HG02885 (cell line): Measurements from ENCODE around the gene KIF11.
A peak's percentile ranks its signal among the peaks of the same experiment; 100 is the strongest.

Experiments used
- ATAC-seq: cut with Tn5 transposase; IDR thresholded peaks from one replicate; pipeline ENCODE4 v1.9.1; 2021; ENCODE audit warnings: mild to moderate bottlenecking; ENCODE audit not compliant: unreplicated experiment, poor library complexity

The KIF11 gene

DNA sequence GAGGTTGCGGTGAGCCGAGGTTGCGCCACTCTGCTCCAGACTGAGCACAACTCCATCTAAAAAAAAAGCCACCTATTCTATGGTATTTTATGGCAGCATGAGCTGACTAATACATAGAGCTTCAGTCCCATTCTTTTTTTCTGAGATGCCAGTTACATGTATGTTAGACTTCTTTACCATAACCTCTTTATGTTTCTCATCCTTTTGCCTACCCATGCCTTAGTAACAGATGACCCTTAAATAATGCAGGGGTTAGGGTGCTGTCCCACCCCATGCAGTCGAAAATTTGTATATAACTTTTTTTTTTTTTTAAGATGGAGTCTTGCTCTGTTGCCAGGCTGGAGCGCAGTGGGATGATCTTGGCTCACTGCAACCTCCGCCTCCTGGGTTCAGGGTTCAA, 74.1 kb downstream of the KIF11 start:
- no peak for ATAC-seq

DNA sequence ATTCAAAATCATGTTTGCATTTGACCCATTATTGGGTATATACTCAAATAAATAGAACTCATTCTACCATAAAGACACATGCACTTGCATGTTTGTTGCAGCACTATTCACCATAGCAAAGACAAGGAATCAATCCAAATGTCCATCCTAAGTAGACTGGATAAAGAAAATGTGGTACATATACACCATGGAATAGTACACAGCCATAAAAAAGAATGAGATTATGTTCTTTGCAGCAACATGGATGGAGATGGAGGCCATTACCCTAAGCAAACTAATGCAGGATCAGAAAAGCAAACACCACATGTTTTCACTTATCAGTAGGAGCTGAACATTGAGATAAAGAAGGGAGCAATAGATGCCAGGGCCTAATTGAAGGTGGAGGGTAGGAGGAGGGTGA, 84.8 kb downstream of the KIF11 start:
- ATAC-seq = no peak

DNA sequence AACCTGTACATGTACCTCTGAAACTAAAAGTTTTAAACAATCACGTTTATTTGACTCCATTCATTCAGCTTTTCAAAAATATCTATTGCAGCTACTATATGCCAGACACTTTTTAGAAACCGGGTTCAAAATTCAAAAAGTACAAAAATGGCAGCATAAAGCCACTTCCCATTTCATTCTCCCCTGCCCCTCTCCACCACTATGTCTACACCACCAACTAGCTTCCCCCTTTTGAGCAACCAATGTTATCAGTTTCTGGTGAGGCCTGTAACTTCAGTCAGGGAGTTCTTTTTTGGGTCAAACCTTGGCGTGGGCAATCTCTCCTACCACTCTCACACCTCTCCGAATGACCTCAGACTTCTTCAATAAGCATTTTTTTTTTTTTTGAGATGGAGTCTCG, 85.3 kb downstream of the KIF11 start:
- ATAC-seq = no peak

DNA sequence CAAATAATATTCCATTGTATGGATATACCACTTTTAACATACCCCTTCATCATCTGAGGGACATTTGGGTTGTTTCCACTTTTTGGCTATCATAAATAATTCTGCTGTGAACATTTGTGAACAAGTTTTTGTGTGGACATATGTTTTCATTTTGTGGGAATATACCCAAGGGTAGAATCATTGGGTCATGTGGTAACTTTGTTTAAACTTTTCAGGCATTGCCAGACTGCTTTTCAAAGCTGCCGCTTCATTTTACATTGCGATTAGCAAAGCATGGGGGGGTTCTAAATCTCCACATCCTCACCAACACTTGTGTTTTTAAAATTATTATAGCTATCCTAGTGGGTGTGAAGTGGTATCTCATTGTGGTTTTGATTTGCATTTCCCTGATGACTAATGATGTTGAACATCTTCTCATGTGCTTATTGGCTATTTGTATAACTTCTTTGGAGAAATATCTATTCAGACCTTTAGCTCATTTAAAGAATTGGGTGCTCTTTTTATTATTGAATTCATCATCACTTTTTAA, 88.4 kb downstream of the KIF11 start:
- no peak for ATAC-seq

DNA sequence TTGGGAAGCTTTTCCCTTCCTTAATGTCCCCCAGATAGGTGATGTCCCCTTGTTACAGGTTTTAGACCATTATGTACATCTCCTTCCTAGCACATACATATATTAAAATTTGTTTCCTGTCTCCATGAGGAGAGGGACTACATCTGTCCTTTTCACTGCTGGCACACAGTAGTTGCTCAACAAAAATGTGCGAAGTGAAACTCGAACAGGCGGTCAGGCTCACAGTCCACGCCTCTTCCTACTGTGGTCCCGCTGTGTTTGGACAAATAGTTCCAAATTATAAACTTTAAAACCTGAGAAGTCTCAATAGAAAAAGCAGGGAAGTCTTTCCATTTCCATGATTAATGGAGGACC, 95.6 kb downstream of the KIF11 start:
- ATAC-seq = no peak

DNA sequence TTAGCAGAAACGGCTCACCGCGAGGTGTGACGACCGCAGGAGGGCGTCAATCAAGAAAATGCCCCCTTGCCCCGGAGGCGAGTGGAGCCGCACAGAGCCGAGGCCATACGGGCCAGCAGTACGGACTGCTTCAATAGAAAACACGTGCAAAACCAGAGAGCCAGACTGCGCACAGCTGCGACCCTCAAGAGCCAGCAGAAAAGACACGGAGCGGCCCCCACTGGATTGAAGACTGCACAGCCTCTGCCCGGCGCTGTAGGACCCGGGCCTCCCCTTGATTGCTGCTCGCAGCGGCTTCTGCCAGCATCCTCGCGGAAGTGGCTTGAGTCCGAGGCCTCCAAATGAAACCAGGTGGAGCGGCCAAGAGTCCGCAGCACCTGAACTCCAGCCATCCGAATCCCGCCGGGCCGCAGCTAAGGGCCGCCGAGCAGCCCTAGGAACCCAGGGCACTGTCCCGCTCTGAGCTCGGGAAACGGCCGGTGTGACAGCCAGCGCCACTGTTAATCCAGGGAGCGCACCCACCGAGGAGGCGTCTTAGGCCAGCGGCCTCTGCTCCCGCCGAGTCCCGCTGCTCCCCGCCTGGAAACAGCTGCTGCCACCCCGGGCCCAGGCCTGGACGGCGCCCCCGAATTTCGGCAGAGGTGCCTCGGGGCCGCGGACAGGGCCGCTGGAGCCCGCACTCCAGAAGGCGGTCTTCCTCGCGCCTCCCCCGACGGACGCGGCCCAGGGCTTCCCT, 96.2 kb downstream of the KIF11 start:
- peak; percentile 22 for ATAC-seq

DNA sequence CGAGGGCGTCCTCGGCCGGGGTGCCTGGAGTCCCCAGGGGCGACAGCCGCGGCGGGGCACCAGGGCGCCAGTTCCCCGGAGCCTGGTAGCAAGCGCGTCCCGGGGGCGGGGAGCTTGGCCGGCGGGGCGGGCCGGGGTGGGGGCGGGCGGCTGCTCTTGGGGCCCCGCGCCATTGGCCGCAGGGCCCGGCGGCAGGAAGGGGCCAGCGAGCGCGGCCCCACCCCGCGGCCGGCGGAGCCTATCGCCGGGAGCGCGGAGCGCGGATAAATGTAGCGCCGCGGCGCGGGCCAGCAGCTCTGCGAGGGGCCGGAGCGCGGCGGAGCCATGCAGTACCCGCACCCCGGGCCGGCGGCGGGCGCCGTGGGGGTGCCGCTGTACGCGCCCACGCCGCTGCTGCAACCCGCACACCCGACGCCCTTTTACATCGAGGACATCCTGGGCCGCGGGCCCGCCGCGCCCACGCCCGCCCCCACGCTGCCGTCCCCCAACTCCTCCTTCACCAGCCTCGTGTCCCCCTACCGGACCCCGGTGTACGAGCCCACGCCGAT, 96.8 kb downstream of the KIF11 start, which contains the start of gene HHEX:
Gene HHEX (plus strand): TSS at position 293 of the 548 bp plus-strand sequence. CDS start 32 bp downstream, at position 325.
- peak; percentile 64 for ATAC-seq

DNA sequence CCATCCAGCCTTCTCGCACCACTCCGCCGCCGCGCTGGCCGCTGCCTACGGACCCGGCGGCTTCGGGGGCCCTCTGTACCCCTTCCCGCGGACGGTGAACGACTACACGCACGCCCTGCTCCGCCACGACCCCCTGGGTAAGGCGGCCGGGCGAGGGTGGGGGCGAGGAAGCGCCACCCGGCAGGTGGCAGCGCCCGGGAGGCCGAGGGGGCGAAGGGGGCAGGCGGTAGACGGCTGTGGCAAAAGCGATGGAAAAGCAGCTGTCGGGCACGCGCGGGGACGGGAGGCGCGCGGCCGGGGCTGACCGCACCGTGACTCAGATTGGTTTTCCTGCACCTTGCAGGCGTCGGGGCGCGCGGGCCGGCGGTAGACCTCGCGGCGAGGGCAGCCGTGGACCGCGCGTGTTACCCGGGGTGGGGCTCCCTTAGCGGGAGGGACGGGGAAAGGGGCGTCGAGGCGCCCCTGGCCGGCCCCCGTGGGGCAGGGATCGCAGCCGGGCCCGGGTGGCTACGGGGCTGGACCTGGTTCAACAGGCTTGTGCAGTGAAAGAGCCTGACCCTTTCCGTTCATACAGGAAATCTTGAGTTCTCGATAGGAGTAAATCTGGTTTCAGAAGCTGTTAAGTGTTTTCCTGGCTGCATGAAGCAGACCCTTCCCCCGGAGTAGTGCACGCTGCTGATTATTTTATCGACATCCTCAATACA, 97.4 kb downstream of the KIF11 start:
- ATAC-seq = peak; percentile 43

DNA sequence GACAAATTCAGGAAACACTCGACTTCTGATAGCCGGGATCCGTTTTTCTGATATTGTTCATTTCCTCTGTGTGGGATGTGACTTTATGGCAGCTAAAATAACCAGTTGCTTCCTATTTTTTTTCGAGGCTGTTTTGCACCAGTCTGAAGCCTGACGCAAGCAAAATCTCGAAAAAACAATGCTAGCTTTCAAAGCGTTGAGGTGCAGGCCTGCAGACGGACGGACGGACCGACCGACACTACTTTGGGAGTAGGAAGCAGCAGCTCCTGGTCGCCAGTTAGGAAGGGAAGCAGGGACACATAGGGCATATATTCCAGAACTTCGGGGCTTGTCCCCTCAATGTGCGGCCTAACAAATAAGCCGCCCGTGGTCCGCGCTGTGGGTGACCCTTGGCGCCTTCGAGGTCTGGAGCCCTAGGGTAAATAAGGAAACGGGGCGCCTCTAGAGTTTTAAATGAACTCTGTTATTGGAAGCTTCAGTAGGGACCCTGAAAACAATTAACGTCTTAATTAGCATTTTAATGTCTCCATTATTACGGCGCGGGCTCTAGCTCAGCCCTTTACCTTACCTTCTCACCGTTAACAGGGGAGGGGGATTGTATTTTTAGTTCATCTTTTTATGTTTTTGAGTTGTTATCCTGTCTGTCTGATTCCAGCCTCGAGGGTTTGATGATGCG, 98.1 kb downstream of the KIF11 start:
- ATAC-seq = no peak

DNA sequence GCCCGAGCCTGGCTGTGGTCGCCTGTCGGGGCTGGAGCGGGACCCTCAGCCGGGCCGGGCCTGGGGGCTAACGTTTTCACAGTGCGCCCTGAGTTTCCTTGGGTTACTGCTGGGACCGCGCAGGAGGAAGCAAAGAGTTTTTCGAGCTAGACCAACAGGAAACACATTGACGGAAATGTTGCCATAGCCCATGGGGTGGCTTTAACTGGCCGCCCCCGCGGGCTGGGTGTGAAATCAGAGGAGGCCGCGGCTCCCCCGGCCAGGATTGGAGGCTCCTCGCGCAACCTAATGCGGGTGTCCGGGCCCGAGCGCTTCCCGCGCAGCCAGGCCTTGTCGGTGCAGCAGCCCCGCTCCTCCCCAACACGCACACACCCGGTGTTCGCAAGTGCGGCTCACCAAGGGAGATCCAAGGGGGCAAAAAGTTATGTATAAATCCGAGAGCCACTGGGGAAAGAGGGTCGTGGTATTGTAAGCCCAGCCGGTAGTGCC, 98.7 kb downstream of the KIF11 start:
- ATAC-seq = no peak

DNA sequence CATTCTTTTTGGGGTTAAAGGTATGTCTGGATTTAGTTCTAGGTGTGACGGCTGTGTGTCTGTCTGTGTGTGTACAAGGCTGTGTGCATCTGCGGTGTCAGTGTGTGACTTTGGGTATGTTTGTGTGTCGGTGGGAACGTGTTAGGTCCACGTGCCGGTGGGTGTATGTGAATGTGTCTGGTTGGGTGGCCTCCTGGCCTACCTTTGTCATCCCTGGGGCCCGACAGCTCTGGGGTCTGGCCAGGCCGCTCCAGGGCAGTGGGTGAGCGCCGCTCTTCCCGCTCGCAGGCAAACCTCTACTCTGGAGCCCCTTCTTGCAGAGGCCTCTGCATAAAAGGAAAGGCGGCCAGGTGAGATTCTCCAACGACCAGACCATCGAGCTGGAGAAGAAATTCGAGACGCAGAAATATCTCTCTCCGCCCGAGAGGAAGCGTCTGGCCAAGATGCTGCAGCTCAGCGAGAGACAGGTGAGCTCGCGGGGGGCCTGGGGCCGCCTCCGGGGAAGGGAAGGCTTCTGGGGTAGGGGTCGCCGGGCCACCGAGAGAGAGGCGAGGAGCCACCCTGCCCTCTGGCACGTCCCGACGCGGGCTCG, 99.2 kb downstream of the KIF11 start:
- no peak for ATAC-seq

DNA sequence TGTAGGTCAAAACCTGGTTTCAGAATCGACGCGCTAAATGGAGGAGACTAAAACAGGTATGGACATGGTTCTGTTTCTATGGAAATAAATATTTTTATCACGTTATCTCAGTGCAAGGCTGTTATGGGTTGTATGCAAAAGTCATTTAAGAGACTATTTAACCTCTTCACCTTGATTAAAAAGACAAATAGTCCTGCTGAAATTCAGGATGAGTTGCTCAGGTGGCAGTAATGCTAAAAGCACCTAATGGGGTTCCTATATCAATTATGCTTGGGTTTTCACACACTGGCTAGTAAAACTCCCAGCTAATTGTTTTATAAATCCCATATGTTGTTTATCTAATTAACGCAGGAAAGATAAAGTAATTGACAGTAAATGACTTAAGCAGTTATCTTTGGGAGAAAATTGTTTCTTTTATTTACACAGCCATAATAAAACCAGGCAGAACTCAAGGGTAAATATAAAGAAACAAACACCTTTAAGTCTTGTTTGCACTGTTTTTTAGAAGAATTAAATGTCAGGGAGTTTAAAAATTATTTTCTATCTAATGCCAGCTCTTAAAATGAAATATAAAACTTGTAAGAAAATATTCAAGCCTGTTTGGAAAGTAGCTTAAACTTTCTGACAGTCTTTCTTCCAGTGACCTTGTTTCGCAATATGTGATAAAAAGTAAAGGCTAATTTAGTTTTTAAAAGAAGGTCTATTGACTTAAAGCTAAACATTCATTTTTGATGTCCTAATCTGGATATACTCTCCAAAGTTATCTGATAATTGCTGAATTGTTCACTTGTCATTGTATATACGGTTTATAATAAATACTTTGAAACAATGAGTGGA, 100.0 kb downstream of the KIF11 start:
- ATAC-seq = no peak

DNA sequence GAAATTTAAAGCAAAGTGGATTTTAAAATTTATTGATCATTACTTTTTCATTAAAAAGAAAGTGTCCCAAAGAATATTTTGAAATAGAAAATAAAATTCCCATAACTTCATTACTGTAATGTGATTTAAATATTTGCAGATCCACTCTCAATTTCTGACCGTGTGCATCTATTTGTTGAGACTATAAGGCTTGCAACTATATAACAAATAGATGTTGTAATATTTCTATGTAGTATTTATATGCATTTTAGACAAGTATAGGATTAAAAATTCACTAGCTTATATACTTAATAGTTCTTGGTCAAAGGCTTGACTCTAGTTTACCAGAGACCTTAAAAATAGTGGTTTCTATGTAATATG, 100.6 kb downstream of the KIF11 start:
- ATAC-seq = no peak

DNA sequence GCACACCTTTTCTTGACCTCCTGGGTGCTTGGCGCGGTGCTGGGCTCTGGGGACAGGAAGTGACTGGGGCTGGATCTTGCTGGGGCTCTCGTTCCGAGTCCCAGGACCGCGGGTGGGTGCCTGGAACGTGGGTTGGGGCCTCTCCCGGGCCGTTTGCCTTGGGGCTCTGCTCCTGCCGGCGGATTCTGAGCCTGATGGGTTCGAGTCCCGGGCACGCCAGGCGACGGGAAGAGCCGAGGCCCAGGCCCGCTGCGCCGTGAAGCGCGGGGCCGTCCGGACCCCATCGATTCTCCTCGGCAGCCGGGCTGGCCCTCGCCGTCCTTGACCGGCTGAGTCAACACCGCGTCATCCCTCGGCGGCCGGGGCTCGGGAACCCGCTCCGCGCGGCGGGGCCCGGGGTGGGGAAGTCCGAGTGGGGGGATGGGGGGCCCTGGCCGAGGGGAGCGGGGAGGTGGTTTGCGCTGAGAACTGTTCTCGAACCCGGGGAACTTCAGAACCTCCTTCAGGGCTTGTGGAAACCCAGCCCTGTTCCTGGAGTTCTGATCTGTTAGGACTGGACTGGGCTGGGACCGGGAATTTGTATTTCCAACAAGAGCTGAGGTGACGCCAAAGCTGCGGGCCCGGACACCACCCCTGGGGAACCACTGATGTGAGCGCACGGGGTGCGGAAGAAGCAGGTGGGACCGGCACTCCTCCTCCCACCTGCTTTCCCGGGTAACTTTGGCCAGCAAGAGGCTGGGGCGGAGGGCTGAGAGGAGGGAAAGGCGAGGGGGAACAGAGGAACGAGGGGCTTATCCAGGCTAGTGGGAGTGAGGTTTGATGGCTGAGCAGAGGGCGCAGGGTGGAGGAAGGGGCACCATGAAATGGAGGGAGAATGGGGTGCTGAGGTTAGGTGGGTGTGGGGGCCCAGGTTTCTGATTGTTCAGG, 103.0 kb downstream of the KIF11 start:
- ATAC-seq = no peak

DNA sequence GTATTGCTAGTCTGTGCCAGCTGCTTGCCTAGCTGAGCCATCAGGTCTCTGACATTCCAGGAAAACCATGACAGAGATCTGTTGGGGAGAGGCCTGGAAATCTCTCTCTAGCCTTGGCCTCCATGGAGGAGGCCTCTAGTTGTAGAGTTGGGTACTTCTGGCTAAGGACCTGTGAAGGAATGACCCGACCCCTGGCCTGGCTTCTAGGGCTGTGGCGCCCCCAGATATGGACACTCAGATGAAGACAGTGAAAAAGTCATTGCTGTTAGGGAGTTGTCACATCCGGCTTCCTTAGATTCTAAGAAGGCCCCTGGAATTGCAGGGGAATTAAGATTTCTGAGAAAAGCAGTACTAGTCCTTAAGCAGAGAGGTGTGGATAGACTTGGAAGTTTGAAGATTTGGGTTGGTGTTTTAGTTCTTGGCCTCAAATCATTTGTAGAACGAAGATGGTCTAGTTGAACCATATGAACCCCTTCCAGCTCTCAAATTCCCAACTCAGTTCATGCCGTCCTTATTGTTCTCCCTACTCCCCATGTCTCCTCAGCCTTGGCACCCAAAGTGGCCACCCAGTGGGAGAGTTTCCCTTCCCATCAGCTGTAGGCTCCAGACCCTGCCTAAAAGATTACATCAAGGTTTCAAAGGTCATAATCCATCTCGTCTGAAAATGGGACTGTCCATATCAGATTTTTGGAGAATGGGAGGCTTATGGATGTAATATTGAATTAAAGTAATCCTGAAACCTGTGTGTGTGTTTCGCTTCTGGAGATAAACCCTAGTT, 103.9 kb downstream of the KIF11 start:
- ATAC-seq = no peak

DNA sequence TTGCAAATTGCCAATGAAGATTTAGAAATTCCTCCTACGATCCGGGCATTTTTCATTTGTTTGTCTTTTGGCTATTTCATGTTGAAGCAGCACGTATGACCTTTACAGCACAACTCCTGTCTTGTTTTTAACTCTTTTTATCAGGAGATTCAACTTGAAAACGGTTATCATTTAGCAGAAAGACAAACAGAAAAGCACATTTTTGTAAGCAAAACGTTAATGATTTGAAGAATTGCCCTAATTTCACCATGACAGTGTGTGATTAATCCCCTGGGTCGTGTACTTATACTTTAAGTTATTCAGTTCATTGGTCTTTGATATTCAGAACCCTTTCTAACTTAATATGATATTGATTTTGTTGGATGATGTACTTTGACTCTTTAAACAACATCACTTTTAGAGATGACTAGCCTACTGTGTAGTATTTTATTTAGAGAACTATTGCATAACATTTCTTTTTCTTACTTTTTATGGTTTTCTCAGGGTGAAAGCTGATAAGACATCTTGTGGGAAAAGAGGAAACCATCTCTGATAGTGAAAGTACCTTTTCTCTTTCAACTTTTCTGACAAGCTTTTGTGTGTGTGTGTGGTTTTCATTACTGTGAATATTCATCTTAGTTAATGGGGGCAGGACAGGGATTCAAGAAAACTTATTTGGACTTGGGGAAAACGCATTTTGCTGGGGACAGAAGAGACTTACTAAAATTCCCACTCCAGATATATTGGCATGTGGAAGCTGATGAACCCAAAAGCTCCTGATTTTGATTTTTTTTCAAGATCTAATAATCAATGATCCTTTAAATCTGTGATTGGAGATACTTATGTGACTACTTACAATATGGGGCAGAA, 105.0 kb downstream of the KIF11 start:
- ATAC-seq = no peak

DNA sequence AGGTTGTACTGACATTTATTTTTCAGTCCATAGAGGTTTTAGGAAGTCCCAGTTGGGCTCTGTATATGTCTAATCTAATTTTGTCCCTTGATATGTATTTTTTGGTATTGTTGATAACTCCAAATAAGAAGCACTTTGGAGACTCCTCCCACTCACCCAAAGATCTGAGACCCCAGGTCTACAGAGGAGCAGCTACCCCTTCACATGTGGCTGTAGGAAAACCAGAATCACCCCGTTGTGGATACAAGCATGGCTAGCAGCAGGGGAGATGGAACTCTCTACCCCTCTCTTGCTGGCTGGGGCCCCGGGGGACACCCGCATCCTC, 106.2 kb downstream of the KIF11 start:
- ATAC-seq = no peak
